H1 (cell line): Measurements from ENCODE around the gene PDHX. TPM values are rescaled to one million over a fixed set of nuclear protein-coding genes. Genes with fewer than 3 reads are reported as not detected.

ENCODE experiments used
- CTCF ChIA-PET: fragments of 300-600 bp; sonication (Branson Sonifier 250); formaldehyde crosslinking; loops from one replicate; lab custom pipeline; 2021; ENCODE audit not compliant: partially characterized antibody; lab: Charles Lee
- POLR2A ChIA-PET: fragments of 300-600 bp; sonication (Branson Sonifier 250); formaldehyde crosslinking; loops from one replicate; lab custom pipeline; 2021; ENCODE audit warnings: inconsistent platforms; ENCODE audit not compliant: partially characterized antibody; lab: Charles Lee
- DNase-seq, 2 experiments: peaks; one replicate each; pipeline versions ENCODE4 v3.0.0 to v3.0.0-alpha.2; 2010 to 2022; ENCODE audit warnings: low spot score in 2 of 2, low read depth in 1 of 2, mixed read lengths in 1 of 2
- FAIRE-seq: peaks from 2 replicates; lab custom pipeline; 2011; peaks lifted over from hg19 to GRCh38; lab: Jason Lieb, UNC
- H2AFZ ChIP-seq: 2 replicates; pipeline ENCODE4 v1.8.1; 2012; ENCODE audit warnings: low read length, inconsistent platforms
- H2AK5ac ChIP-seq: 2 replicates; pipeline ENCODE4 v1.6.1; 2013; ENCODE audit warnings: low read depth, low read length
- H2BK120ac ChIP-seq: replicated peaks from 2 replicates; pipeline ENCODE3; 2013; ENCODE audit warnings: low read depth, low read length, inconsistent platforms
- H2BK12ac ChIP-seq: 2 replicates; pipeline ENCODE4 v1.6.1; 2013; ENCODE audit warnings: low read depth, low read length
- H2BK15ac ChIP-seq: 2 replicates; pipeline ENCODE4 v1.6.1; 2013; ENCODE audit warnings: low read length
- H2BK20ac ChIP-seq: 2 replicates; pipeline ENCODE4 v1.6.1; 2013; ENCODE audit warnings: low read length
- H2BK5ac ChIP-seq: 2 replicates; pipeline ENCODE4 v1.6.1; 2013; ENCODE audit warnings: low read depth, low read length
- H3K14ac ChIP-seq: 2 replicates; pipeline ENCODE4 v1.6.1; 2013; ENCODE audit warnings: inconsistent platforms; ENCODE audit not compliant: insufficient read length
- H3K18ac ChIP-seq: 2 replicates; pipeline ENCODE4 v1.6.1; 2013; ENCODE audit warnings: low read length; ENCODE audit errors: extremely low read depth
- H3K23ac ChIP-seq: 2 replicates; pipeline ENCODE4 v1.6.1; 2013; ENCODE audit warnings: inconsistent platforms; ENCODE audit not compliant: insufficient read length
- H3K23me2 ChIP-seq: 2 replicates; pipeline ENCODE4 v1.6.1; 2013; ENCODE audit warnings: low read depth, low read length
- H3K27ac ChIP-seq: 2 replicates; pipeline ENCODE4 v1.6.1; 2011; ENCODE audit warnings: low read depth, low read length, inconsistent platforms
- H3K27me3 ChIP-seq, 4 experiments: replicated peaks in 1 of 4; 1 replicate in 1 of 4; 2 replicates in 3 of 4; pipeline versions ENCODE4 v1.6.1 to v1.8.1; 2011 to 2013; ENCODE audit warnings: low read length in 3 of 4, mild to moderate bottlenecking in 3 of 4, inconsistent platforms in 2 of 4, mixed read lengths in 2 of 4, moderate library complexity in 1 of 4; ENCODE audit not compliant: control insufficient read depth in 3 of 4, insufficient read depth in 3 of 4; ENCODE audit errors: extremely low read depth in 1 of 4
- H3K36me3 ChIP-seq, 4 experiments: 2 replicates each; pipeline versions ENCODE4 v1.6.1 to v1.8.1; 2011 to 2013; ENCODE audit warnings: mild to moderate bottlenecking in 4 of 4, low read length in 3 of 4, moderate library complexity in 2 of 4, control low read depth in 1 of 4, inconsistent platforms in 1 of 4; ENCODE audit not compliant: insufficient read depth in 4 of 4, control insufficient read depth in 2 of 4
- H3K4ac ChIP-seq: replicated peaks from 2 replicates; pipeline ENCODE3; 2013; ENCODE audit warnings: low read length, low read depth, mixed read lengths, inconsistent platforms; ENCODE audit not compliant: insufficient read length
- H3K4me1 ChIP-seq, 4 experiments: replicated peaks in 1 of 4; 1 replicate in 1 of 4; 2 replicates in 3 of 4; pipeline versions ENCODE4 v1.6.1 to v1.8.1; 2011 to 2013; ENCODE audit warnings: low read length in 3 of 4, inconsistent platforms in 2 of 4, mixed read lengths in 1 of 4; ENCODE audit not compliant: insufficient read depth in 4 of 4, control insufficient read depth in 3 of 4
- H3K4me2 ChIP-seq, 2 experiments: 2 replicates each; pipeline versions ENCODE4 v1.6.1 to v1.8.1; 2011 to 2013; ENCODE audit warnings: low read depth in 2 of 2, low read length in 2 of 2, control low read depth in 1 of 2, inconsistent platforms in 1 of 2, mild to moderate bottlenecking in 1 of 2; ENCODE audit not compliant: insufficient read depth in 1 of 2
- H3K4me3 ChIP-seq, 4 experiments: fragments of 200-600, 300-600 bp in 1 of 4; sonication (generic), shearing (Covaris generic), sonication (Bioruptor Twin) in 1 of 4; 2 replicates each; pipeline versions ENCODE4 v1.5.1 to v1.8.1; 2011 to 2016; ENCODE audit warnings: low read length in 4 of 4, low read depth in 3 of 4, control low read depth in 2 of 4, inconsistent platforms in 2 of 4, mild to moderate bottlenecking in 2 of 4, mixed read lengths in 1 of 4, moderate library complexity in 1 of 4; ENCODE audit not compliant: insufficient read depth in 2 of 4; ENCODE audit errors: extremely low read depth in 1 of 4
- H3K56ac ChIP-seq: replicated peaks from 2 replicates; pipeline ENCODE3; 2013; ENCODE audit warnings: low read depth, mild to moderate bottlenecking, mixed read lengths, low read length, inconsistent platforms; ENCODE audit not compliant: insufficient read length
- H3K79me1 ChIP-seq: 2 replicates; pipeline ENCODE4 v1.6.1; 2013; ENCODE audit warnings: low read depth, low read length, control low read depth
- H3K79me2 ChIP-seq, 2 experiments: 2 replicates each; pipeline versions ENCODE4 v1.6.1 to v1.8.1; 2012 to 2013; ENCODE audit warnings: low read length in 2 of 2, mild to moderate bottlenecking in 2 of 2, inconsistent platforms in 1 of 2; ENCODE audit not compliant: insufficient read depth in 2 of 2, control insufficient read depth in 1 of 2
- H3K9ac ChIP-seq, 4 experiments: replicated peaks in 1 of 4; 1 replicate in 1 of 4; 2 replicates in 3 of 4; pipeline versions ENCODE4 v1.6.1 to v1.8.1; 2011 to 2013; ENCODE audit warnings: low read depth in 3 of 4, low read length in 3 of 4, control low read depth in 2 of 4, mild to moderate bottlenecking in 2 of 4, moderate library complexity in 2 of 4, inconsistent platforms in 1 of 4; ENCODE audit errors: extremely low read depth in 1 of 4
- H3K9me3 ChIP-seq, 2 experiments: 2 replicates each; pipeline versions ENCODE4 v1.6.1 to v1.8.1; 2012 to 2013; ENCODE audit warnings: mild to moderate bottlenecking in 2 of 2, moderate library complexity in 2 of 2, control low read depth in 1 of 2, inconsistent platforms in 1 of 2, low read depth in 1 of 2, low read length in 1 of 2, mixed read lengths in 1 of 2; ENCODE audit not compliant: insufficient read depth in 2 of 2
- H4K20me1 ChIP-seq, 2 experiments: replicated peaks in 1 of 2; 2 replicates each; pipeline versions ENCODE3 to v1.8.1; 2011 to 2013; ENCODE audit warnings: inconsistent platforms in 2 of 2, low read length in 2 of 2, mild to moderate bottlenecking in 1 of 2; ENCODE audit not compliant: insufficient read depth in 2 of 2, control insufficient read depth in 1 of 2
- H4K5ac ChIP-seq: 2 replicates; pipeline ENCODE4 v1.6.1; 2013; ENCODE audit warnings: low read length, low read depth, mixed read lengths, inconsistent platforms; ENCODE audit not compliant: insufficient read length
- H4K8ac ChIP-seq: 2 replicates; pipeline ENCODE4 v1.8.0; 2013; ENCODE audit warnings: mild to moderate bottlenecking, moderate library complexity, low read length, inconsistent platforms; ENCODE audit not compliant: insufficient read depth; ENCODE audit errors: extremely low read depth
- H4K91ac ChIP-seq: replicated peaks from 2 replicates; pipeline ENCODE3; 2013; ENCODE audit warnings: low read length, mixed read lengths, inconsistent platforms; ENCODE audit not compliant: insufficient read length
- BCL11A ChIP-seq, 2 experiments: IDR thresholded peaks; one replicate each; pipeline ENCODE4 v1.6.1; 2011; ENCODE audit warnings: low read depth in 2 of 2, low read length in 2 of 2, mild to moderate bottlenecking in 2 of 2
- KDM4A ChIP-seq: IDR thresholded peaks from one replicate; pipeline ENCODE4 v1.7.1; 2012; ENCODE audit warnings: low read depth, mild to moderate bottlenecking, moderate library complexity, low read length, inconsistent platforms; ENCODE audit not compliant: severe bottlenecking
- POLR2AphosphoS5 ChIP-seq: IDR thresholded peaks from 2 replicates; pipeline ENCODE4 v1.6.1; 2011; ENCODE audit warnings: low read depth, low read length
- SRF ChIP-seq: IDR thresholded peaks from 2 replicates; pipeline ENCODE4 v1.6.1; 2011; ENCODE audit warnings: mild to moderate bottlenecking, low read depth, low read length, moderate library complexity
- WGBS, 2 experiments: shearing (Covaris generic) in 1 of 2; methylation state at CpG; one replicate each; pipeline versions ENCODE4 v1.1.6 to v1.1.7; 2013 to 2015; ENCODE audit warnings: low lambda C conversion rate in 2 of 2, mixed read lengths in 2 of 2, inconsistent platforms in 1 of 2, low coverage in 1 of 2, missing lambda C conversion rate in 1 of 2; ENCODE audit not compliant: insufficient replicate concordance in 2 of 2, insufficient coverage in 1 of 2, insufficient read length in 1 of 2; ENCODE audit errors: extremely low coverage in 1 of 2, missing lambda C conversion rate in 1 of 2; 5-methylcytosine and 5-hydroxymethylcytosine counted together
- polyA plus RNA-seq, 7 experiments: library from polyadenylated mRNA; depleted of rRNA in 3 of 7; stranded (reverse) in 5 of 7; unstranded in 2 of 7; fragments of >200 nt in 5 of 7; fragments of 200-250 nt in 2 of 7; gene quantifications; 1 replicate in 5 of 7; 2 replicates in 1 of 7; 4 replicates in 1 of 7; pipeline versions ENCODE4 v1.2.1 to v1.2.3, GENCODE V29; 2011 to 2013; ENCODE audit warnings: missing spikeins in 2 of 7, mixed read lengths in 2 of 7
- total RNA-seq: library from RNA; stranded (reverse); fragmentation: NEBNext Ultra II Directional; extraction: Animal tissue kit (Norgen Biotek cat#: 25700); gene quantifications from 2 replicates; pipeline ENCODE4 v1.2.1, GENCODE V29; 2021

PDHX gene
- total and polyA plus RNA-seq, 2 of the 8 experiments (the other 6 are each of a cell fraction or from before 2014, with no cell fraction given), result 12.4 to 51.9 TPM

- Histone ChIP-seq H3K79me2 (no peaks in the 10 kb centered on the region), H4K91ac (no peak overlapping the region), H3K18ac (no peak overlapping the region), H3K23ac (no peak overlapping the region), H3K27me3 (no peaks in the 10 kb centered on the region), H3K9ac (no peak overlapping the region), H2AK5ac (no peak overlapping the region), H4K20me1 (no peaks in the 10 kb centered on the region), H3K56ac (no peak overlapping the region), H3K9me3 (no peaks in the 10 kb centered on the region), H2BK20ac (no peak overlapping the region), H2BK12ac (no peak overlapping the region), H3K14ac (no peak overlapping the region), H2BK15ac (no peak overlapping the region), H3K4ac (no peak overlapping the region), H4K5ac (no peak overlapping the region), H2BK120ac (no peak overlapping the region), H3K4me3 (no peak overlapping the region), H3K4me2 (no peak overlapping the region), H3K27ac (no peak overlapping the region), H3K79me1 (no peaks in the 10 kb centered on the region), H3K36me3 (no peaks in the 10 kb centered on the region), H2BK5ac (no peak overlapping the region), H3K4me1 (peaks cover 0 to 6% (median 3%) of the 10 kb centered on the region in 4 experiments; a peak in 4 of 7 replicates), H4K8ac (no peak overlapping the region), H3K23me2 (no peaks in the 10 kb centered on the region), H2AFZ (no peak overlapping the region)
- 96% methylated on average over 8 of the region's 8 CpGs; no CpG with 5 or more reads in 1 of the 2 experiments for WGBS, 2 experiments
- CTCF ChIA-PET, result interaction anchor here (0.7 to 1.4 kb wide), 4 partner anchors 10 to 19 kb away, joined by 3 to 4 read pairs (median 4); no protein-coding TSS in a partner anchor
- POLR2A ChIA-PET, result interaction anchor here (1.5 kb wide), 1 partner anchor 12 kb away, joined by 3 read pairs; no protein-coding TSS in a partner anchor
- no peak for FAIRE-seq
- DNase-seq, result no peak
- TF ChIP-seq POLR2AphosphoS5, result no peak
- TF ChIP-seq KDM4A, result no peak
- no peak for TF ChIP-seq SRF
- no peak for TF ChIP-seq BCL11A (IDR thresholded peaks at IDR 0.05; ENCODE audit: low read depth in 2 of 2, low read length in 2 of 2)
These were observed 105.2 kb downstream of the PDHX start for GRCh38 chr11:35021589-35021988.
